KOPT-K1 (cell line): ENCODE results near the gene RNF135.
"Not testable (repeated sequence)": the region's sequence is repeated elsewhere in the genome, so short reads cannot be mapped to it uniquely, and the experiment has no call there.

Experiments
- H3K27ac ChIP-seq: fragments of 200-600 bp; sonication (generic); 2 replicates; pipeline ENCODE4 v1.5.1; 2016; ENCODE audit warnings: antibody characterized with exemption, mild to moderate bottlenecking, low read depth, low read length; ENCODE audit not compliant: poor library complexity, severe bottlenecking
- H3K36me3 ChIP-seq: fragments of 200-600 bp; sonication (generic); 2 replicates; pipeline ENCODE4 v1.5.1; 2017; ENCODE audit warnings: antibody characterized with exemption, mild to moderate bottlenecking, low read length, moderate library complexity; ENCODE audit not compliant: insufficient read depth
- H3K9me3 ChIP-seq: fragments of 200-600 bp; sonication (generic); 2 replicates; pipeline ENCODE4 v1.5.1; 2017; ENCODE audit warnings: antibody characterized with exemption, low read length, mild to moderate bottlenecking; ENCODE audit not compliant: insufficient read depth, poor library complexity, severe bottlenecking

The RNF135 gene

GRCh38 chr17:30969989-30970830 lies 629 bp upstream of the RNF135 start:
- no peaks in the 10 kb centered on the region for H3K36me3 ChIP-seq
- H3K27ac ChIP-seq = no peak overlapping the region
- H3K9me3 ChIP-seq = no peaks in the 10 kb centered on the region

- no peaks in the 10 kb centered on the region for H3K9me3 ChIP-seq
- H3K36me3 ChIP-seq = no peaks in the 10 kb centered on the region
- H3K27ac ChIP-seq = no peak overlapping the region
These were observed 4.4 kb downstream of the RNF135 start for GRCh38 chr17:30975042-30975820.

- H3K9me3 ChIP-seq, H3K36me3 ChIP-seq, H3K27ac ChIP-seq: not testable (repeated sequence)
These were observed 9.1 kb downstream of the RNF135 start for GRCh38 chr17:30979919-30980318.

- H3K27ac ChIP-seq = no peak overlapping the region
- H3K9me3 ChIP-seq = no peaks in the 10 kb centered on the region
- H3K36me3 ChIP-seq = no peaks in the 10 kb centered on the region
These were observed 11.0 kb downstream of the RNF135 start for GRCh38 chr17:30981531-30982519.

GRCh38 chr17:30982855-30983254 lies 12.0 kb downstream of the RNF135 start:
- Histone ChIP-seq H3K36me3 (no peaks in the 10 kb centered on the region), H3K27ac (no peak overlapping the region)

GRCh38 chr17:30990458-30990857 lies 19.6 kb downstream of the RNF135 start:
- Histone ChIP-seq H3K9me3 (no peaks in the 10 kb centered on the region), H3K36me3 (no peaks in the 10 kb centered on the region)

More at GRCh38 chr17:30982855-30983254, 12.0 kb downstream of the RNF135 start:
- no peaks in the 10 kb centered on the region for H3K9me3 ChIP-seq

GRCh38 chr17:30992551-30992950 lies 21.7 kb downstream of the RNF135 start:
- Histone ChIP-seq H3K27ac (no peak overlapping the region), H3K36me3 (no peaks in the 10 kb centered on the region), H3K9me3 (no peaks in the 10 kb centered on the region)

More at GRCh38 chr17:30990458-30990857, 19.6 kb downstream of the RNF135 start:
- H3K27ac ChIP-seq = no peak overlapping the region

GRCh38 chr17:30995347-30995746 lies 24.5 kb downstream of the RNF135 start:
- Histone ChIP-seq H3K27ac (no peak overlapping the region), H3K9me3 (no peaks in the 10 kb centered on the region), H3K36me3 (no peaks in the 10 kb centered on the region)

GRCh38 chr17:30996486-30996885 lies 25.6 kb downstream of the RNF135 start:
- Histone ChIP-seq H3K27ac (no peak overlapping the region), H3K36me3 (no peaks in the 10 kb centered on the region), H3K9me3 (no peaks in the 10 kb centered on the region)

GRCh38 chr17:30997270-30997669 lies 26.4 kb downstream of the RNF135 start:
- H3K36me3 ChIP-seq = no peaks in the 10 kb centered on the region
- H3K9me3 ChIP-seq = no peaks in the 10 kb centered on the region
- no peak overlapping the region for H3K27ac ChIP-seq

GRCh38 chr17:30997842-30998241 lies 27.0 kb downstream of the RNF135 start:
- Histone ChIP-seq H3K36me3 (no peaks in the 10 kb centered on the region), H3K27ac (no peak overlapping the region), H3K9me3 (no peaks in the 10 kb centered on the region)

- Histone ChIP-seq H3K9me3 (no peaks in the 10 kb centered on the region), H3K27ac (no peak overlapping the region), H3K36me3 (no peaks in the 10 kb centered on the region)
These were observed 31.2 kb downstream of the RNF135 start for GRCh38 chr17:31002047-31002446.

- Histone ChIP-seq H3K36me3 (no peaks in the 10 kb centered on the region), H3K27ac (no peak overlapping the region), H3K9me3 (no peaks in the 10 kb centered on the region)
These were observed 32.5 kb downstream of the RNF135 start for GRCh38 chr17:31003225-31003866.

GRCh38 chr17:31004160-31004559 lies 33.3 kb downstream of the RNF135 start:
- no peak overlapping the region for H3K27ac ChIP-seq
- no peaks in the 10 kb centered on the region for H3K36me3 ChIP-seq
- no peaks in the 10 kb centered on the region for H3K9me3 ChIP-seq
